ENCODE measurements around the gene MRPL33. TPM values are rescaled to one million over a fixed set of nuclear protein-coding genes. Genes with fewer than 3 reads are reported as not detected.

MRPL33 gene
- total RNA-seq, 2 experiments from 2014 or later, result 92.7 to 93.8 TPM

Other genes with a start within 250 kb of the MRPL33 start
- gene ZNF512, start 188.7 kb upstream of the MRPL33 start, total RNA-seq, result 10 to 100 TPM; 22.4 to 23.3 TPM
- gene CCDC121, start 142.7 kb upstream of the MRPL33 start, total RNA-seq, result under 1 TPM in 1 of 2 experiments, not detected in 1; 0.25 TPM
- 10 to 100 TPM; 60.7 to 62.5 TPM for gene GPN1, start 142.7 kb upstream of the MRPL33 start, total RNA-seq
- gene SUPT7L, start 108.1 kb upstream of the MRPL33 start, total RNA-seq, result 10 to 100 TPM; 27.5 to 31.0 TPM
- gene SLC4A1AP, start 107.8 kb upstream of the MRPL33 start, total RNA-seq, result 10 to 100 TPM; 27.8 to 28.7 TPM
- 1 to 10 TPM; 5.8 to 7.9 TPM for gene RBKS, start 118.7 kb downstream of the MRPL33 start, total RNA-seq
- gene BABAM2, start 119.0 kb downstream of the MRPL33 start, total RNA-seq, result 10 to 100 TPM; 79.4 to 79.9 TPM